Measurements from ENCODE around the gene FBXW11. TPM values are rescaled to one million over a fixed set of nuclear protein-coding genes. Genes with fewer than 3 reads are reported as not detected.

FBXW11 gene
- total RNA-seq, 1 experiment from 2014 or later: 85.3 TPM

- Histone ChIP-seq H2AK5ac (ENCODE audit: insufficient read length, low read length) (no peak overlapping the region), H2BK120ac (ENCODE audit: low read depth, low read length, poor library complexity, severe bottlenecking) (no peak overlapping the region), H3K9me3 (ENCODE audit: control insufficient read depth, low read depth, low read length) (no peaks in the 10 kb centered on the region), H3K23ac (ENCODE audit: insufficient read length, low read depth, low read length) (no peak overlapping the region), H3T11ph (ENCODE audit: low read length) (no peak overlapping the region), H3K23me2 (ENCODE audit: insufficient read length, low read depth, low read length, poor library complexity, severe bottlenecking) (no peaks in the 10 kb centered on the region), H3K79me1 (ENCODE audit: insufficient read depth, low read depth, low read length, poor library complexity, severe bottlenecking) (no peaks in the 10 kb centered on the region), H3K4me1 (ENCODE audit: insufficient read depth, low read length) (no peaks in the 10 kb centered on the region), H3K79me2 (ENCODE audit: insufficient read depth, low read length) (no peaks in the 10 kb centered on the region), H3K18ac (ENCODE audit: insufficient read length, low read depth, low read length) (no peak overlapping the region), H3K4ac (ENCODE audit: low read depth, low read length) (no peak overlapping the region), H3K27me3 (ENCODE audit: insufficient read depth, low read length) (no peaks in the 10 kb centered on the region), H3K27ac (ENCODE audit: insufficient read length, low read depth, low read length) (no peak overlapping the region), H4K91ac (ENCODE audit: insufficient read length, low read depth, low read length) (no peak overlapping the region), H2BK20ac (ENCODE audit: low read depth, low read length, poor library complexity, severe bottlenecking) (no peak overlapping the region), H2AFZ (ENCODE audit: low read length) (no peak overlapping the region), H3K9ac (ENCODE audit: extremely low read depth, insufficient read length, low read length) (no peak overlapping the region), H4K5ac (ENCODE audit: insufficient read length, low read depth, low read length) (no peak overlapping the region), H4K20me1 (ENCODE audit: control insufficient read depth, insufficient read depth, insufficient read length) (no peaks in the 10 kb centered on the region), H3K56ac (ENCODE audit: insufficient read length, low read depth, low read length) (no peak overlapping the region), H2BK12ac (ENCODE audit: insufficient read length, low read depth, low read length) (no peak overlapping the region), H4K8ac (replicated peaks; ENCODE audit: insufficient read length, low read depth, low read length) (no peak overlapping the region), H3K14ac (ENCODE audit: insufficient read depth, low read length) (no peak overlapping the region), H2BK15ac (ENCODE audit: low read depth, low read length) (no peak overlapping the region), H2BK5ac (ENCODE audit: insufficient read length, low read length) (no peak overlapping the region), H3K4me2 (ENCODE audit: insufficient read depth, insufficient read length, low read length) (no peak overlapping the region)
- H3K9me3 Mint-ChIP-seq: peaks cover 4 to 5% of the 10 kb centered on the region in 2 experiments
- no peak overlapping the region for H3K4me3 Mint-ChIP-seq
- H3K36me3 Mint-ChIP-seq (ENCODE audit: insufficient read depth in 1 of 3, low read depth in 3 of 3): peaks cover 15 to 19% (median 17%) of the 10 kb centered on the region in 3 experiments
- peaks cover 0 to 4% of the 10 kb centered on the region in 2 experiments; a peak in 1 of 4 replicates for H3K4me1 Mint-ChIP-seq
- H3K27ac Mint-ChIP-seq: peak overlapping the region in 1 of 3 experiments; percentile 87; a peak in 2 of 7 replicates
- no peaks in the 10 kb centered on the region; the same call in 1 of the 2 replicates for H3K27me3 Mint-ChIP-seq (ENCODE audit: low read depth)
- DNase-seq: no peak
- no CpG with 5 or more reads among the region's 3 CpGs for WGBS (ENCODE audit: extremely low coverage, insufficient read length, low lambda C conversion rate)
- no peak for TF ChIP-seq CTCF (conservative IDR thresholded peaks at IDR 0.05)
Observed at GRCh38 chr5:172055996-172056395, 49.6 kb upstream of the FBXW11 start.
